ENCODE measurements around the gene SH3D21.

Gene SH3D21

GRCh38 chr1:36339215-36339614 is 33.0 kb downstream of the SH3D21 start:
- DNase-seq: no peak

DNA sequence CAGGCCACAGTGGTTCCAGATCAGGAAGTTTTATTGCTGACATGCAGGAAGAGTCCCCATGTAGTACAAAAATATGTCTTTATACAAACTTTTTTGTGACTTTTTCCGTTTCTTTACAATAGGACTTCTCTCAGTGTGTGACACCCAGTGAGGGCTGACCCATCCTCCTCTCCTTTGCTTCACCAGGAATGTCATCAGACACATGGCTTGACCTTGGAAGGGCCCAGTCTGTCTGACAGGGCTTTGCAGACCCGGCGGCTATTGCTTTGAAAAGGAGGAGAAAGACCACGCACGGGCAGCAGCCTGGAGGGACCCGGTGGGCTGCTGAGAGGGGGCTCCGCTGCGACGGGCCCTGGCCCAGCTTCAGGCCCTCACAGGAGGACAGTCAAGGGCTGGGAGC is 33.4 kb downstream of the SH3D21 start:
- DNase-seq: no peak

DNA sequence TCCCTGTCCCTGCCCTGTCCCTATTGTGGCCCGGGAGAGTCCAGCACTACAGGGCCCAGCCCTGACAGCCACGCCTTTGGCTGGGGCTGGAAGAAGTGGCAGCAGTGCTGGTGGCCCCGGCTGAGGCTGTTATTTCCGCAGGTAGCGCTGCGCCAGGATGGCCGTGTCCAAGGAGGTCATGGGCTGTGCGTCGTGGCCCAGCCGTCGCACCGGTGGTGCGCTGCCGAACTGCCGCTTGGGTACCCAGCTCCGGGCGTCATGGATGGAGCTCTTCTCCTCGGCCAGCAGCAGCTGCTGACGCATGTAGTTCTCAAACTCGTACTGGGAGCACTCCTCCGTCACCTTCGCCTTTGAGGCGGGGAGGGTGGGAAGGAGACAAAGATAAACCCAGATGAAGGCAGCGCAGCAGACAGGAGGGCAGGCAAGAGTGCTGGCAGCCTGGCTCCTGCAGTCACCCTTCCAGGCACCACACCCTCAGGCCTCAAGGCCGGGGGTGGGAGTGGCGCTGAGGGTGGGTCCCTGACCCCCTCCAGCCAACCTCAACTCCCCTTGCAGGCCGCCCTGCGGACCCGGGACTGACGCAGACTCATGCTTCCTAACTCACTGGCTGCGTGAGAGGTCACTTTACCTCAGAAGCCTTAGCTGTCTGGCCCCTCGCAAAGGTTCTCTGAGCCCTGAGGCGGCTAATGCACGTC is 35.6 kb downstream of the SH3D21 start:
- DNase-seq: no peak

- peak; percentile 16 for DNase-seq
These were observed 36.4 kb downstream of the SH3D21 start for GRCh38 chr1:36342426-36343185.

DNA sequence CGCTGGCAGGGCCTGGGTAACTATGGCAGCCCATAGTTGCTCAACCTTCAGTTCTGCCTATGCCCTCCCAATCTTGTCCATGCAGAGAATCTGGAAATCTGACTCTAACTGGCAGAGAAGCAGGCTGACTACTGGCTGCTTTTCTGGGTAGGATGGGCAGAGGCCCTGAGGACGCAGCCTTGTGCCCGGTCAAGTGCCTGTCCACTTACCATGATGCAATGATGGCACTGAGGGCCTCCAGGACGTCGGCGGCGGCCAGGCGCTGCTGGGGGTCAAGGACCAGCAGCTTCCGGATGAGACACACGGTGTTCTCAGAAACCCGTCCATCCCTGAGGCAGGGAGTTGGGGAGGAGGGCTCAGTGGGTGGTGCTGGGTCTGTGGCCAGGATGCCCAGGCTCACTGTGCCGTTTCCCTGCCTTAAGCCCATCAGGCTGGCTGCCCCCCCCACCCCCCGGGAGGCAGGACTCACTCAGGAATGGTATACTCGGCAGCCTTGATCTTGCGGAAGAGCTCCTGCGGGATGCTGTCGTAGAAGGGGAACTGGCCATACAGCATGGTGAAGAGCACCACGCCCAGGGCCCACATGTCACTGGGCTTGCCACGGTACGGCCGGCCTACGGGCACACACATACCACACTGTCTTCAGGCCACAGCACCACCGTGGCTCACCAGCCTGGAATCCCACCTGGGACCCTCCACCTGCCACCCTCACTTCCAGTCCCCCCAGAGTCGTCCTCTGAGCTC is 37.7 kb downstream of the SH3D21 start:
- no peak for DNase-seq

DNA sequence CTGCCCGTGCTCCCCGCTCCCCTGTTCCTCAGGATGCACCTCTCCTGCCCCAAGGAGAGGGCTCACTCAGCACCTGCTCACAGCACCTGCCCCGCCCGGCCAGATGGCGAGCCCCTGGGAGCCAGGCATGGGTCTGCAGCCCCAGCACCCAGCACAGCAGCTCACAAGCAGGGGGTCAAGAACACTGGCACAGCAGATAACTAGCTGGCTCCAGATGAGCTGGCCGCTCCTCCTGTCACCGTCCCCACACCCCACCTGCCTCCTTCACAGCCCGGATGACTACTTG is 38.2 kb downstream of the SH3D21 start:
- DNase-seq: no peak

GRCh38 chr1:36345353-36345752 is 39.2 kb downstream of the SH3D21 start:
- no peak for DNase-seq

DNA sequence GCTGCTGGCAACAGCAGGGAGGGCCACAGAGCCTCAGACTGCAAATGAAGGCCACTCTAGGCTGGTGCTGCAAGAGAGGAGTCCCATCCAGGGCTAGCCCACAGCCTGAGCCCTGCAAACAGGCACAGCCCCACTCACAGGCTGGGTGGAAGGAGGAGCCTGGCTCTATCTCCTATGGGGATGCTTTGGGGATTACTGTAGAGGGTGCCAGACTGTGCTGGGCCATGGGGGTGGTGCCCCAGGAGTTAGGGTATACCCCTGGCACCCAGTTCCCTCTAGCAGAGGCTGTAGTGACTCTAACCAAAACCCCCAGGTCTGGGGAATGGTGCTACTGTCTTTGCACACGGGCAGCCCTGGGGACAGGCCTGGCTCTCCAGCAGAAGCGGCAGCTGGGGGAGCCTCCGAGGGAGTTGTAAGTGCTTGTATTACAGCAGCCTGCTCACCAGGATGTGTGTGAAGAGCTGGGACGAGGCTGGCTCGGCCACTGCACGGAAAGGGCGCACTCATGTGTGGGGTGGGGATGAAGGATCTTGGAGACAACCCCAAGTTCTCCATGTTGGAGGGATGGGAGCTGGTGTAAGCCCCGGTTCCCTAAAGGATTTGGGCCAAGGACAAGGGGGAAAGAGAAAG is 40.7 kb downstream of the SH3D21 start:
- no peak for DNase-seq

- no peak for DNase-seq
These were observed 43.1 kb downstream of the SH3D21 start for GRCh38 chr1:36349241-36349671.

DNA sequence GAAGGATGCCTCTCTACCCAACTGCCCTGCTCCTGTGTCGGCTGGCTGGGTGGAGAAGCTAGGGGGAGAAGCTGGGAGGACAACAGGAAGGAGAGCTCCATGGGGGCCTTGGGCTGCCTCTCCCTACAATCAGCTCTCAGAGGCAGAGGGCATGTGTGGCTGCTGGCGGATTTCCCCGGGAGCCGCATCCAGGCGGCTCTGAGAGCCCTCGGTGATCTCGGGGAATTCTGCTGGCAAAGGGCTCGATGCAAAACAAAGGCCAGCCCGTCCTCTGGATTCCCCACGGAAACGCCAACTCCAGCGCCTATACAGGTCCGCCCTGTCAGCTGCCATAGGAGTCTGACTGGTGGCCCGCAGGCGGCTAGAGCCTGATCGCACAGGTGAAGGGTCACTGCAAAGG is 43.7 kb downstream of the SH3D21 start:
- no peak for DNase-seq

GRCh38 chr1:36350659-36351226 is 44.6 kb downstream of the SH3D21 start:
- no peak for DNase-seq

- DNase-seq: peak; percentile 31
These were observed 45.2 kb downstream of the SH3D21 start for GRCh38 chr1:36351227-36351977.

- DNase-seq: no peak
These were observed 46.1 kb downstream of the SH3D21 start for GRCh38 chr1:36352125-36352909.

DNA sequence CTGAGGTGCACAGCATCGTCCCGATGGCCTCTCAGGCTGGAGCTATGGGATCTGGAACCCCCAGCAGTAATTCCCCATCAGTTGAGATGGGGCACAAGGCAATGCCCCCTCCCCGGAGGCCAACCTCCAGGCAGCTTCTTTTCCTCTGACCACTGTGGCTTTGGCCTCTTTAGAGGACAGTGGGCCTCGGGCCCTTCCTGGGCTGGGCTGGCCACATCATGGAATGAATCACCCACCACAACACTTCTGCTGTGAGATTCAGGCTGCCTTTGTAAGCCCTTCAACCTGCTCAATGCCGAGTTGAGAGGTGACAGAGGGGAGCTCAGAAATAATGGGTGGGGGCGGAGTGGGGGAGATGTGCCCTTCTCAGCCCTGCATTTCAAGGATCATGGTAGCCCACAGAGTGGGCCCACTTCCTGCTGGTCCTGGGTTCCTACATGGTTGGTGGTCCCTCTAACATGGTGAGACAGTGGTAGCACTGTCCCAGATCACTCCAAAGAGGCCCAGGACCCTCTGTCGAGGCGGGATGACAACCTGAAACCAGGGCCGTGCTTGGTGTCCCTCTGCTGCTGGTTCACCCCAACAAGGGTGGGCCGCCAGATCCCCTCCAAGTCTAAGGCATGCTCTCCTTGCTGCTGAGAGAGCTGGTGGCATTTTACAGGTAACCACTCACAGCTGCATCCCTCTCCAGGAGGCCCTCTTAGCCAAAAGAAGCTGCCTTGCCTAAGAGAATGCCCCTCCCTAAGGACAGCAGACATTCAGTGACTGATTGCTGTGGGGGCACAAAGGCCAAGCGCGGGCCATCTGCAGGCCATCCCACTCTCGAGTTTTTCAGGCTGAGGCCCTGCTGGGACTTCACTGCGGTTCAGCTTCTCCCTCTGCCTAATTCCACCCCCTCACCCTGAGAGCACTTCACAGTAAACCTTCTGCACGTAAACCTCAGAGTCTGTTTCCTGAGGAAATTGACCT is 47.0 kb downstream of the SH3D21 start:
- DNase-seq: peak; percentile 14

DNA sequence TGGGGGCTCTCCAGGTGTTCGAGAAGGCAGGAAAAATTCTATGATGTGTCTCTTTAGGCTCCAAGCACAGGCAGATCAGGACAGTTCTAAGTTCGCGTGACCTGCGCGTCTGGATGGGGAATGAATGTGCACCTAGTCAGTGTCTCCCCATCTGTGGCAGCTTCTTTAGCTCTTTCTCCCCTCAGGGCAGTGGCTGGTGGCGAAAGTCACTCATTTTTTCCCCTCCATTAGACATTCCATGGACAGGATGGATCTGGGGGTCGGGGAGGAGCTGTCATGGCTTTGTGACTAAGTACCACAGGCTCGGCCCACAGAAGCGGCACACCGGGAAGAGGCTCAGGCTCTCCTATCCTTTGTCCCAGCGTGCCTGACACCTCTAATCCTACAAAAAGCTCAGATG is 48.3 kb downstream of the SH3D21 start:
- no peak for DNase-seq

GRCh38 chr1:36355811-36356210 is 49.6 kb downstream of the SH3D21 start:
- DNase-seq: no peak

DNA sequence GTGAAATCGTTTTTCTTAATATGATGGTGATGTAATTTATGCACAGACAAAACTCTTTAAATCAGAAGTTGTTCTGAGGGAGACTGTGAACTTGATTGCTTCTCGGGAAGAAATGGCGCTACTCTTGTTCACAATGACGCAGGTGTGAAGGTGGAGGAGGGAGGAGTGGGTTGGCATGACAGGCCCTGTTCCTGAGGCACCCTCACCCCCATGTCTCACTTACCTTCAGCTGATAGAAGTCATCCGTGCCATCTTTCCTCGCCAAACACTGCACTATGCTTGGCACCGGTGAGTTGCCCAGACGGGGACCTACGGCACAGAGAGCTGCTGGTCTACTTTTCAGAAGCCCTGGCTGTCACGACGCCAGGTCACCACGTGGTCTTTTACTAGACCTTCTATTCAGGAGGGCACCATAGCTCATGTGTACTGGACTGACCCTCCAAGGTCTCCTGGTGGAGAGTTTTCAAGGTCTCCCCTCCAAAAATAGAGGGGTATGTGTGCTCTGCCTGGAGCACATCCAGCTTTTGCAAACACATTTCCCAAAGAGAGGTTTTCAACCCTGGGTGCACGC is 52.4 kb downstream of the SH3D21 start:
- DNase-seq: no peak

- no peak for DNase-seq
These were observed 53.2 kb downstream of the SH3D21 start for GRCh38 chr1:36359383-36359782.

DNA sequence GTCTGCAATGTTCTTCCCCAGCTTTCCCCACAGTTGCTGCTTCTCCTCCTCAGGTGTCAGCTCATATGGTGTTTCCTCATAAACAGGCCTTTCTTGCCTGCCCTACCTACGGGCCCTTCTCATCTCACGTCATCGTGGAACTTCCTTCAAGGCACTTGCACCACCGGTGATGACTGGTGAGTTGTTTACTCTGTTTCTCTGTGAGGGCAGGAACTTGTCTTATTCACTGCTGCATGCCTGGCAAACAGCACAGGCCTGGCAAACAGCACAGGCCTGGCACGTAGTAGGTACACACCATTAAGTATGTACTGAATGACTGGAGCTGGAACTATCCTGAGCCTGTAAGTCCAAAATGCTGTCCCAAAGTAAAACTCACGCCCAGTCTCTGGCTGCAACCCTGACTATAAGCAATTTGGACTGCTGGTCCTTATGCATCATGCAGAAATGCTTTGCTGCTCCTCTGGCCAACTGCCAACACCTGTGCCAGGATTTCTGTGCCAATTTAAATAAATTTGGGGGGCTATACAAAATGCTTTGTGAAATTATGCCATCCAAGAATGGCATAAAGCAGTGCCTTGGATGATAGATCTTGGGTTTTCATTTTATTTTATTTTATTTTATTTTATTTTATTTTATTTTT is 53.9 kb downstream of the SH3D21 start:
- no peak for DNase-seq

Measured in GOT3 (cell line).